Suprapubic skin (tissue), 4 donors: ENCODE data around the gene RAB36. TPM values are rescaled to one million over a fixed set of nuclear protein-coding genes. Genes with fewer than 3 reads are reported as not detected.

Experiments used
- DNase-seq, 2 donors: peaks; one replicate each; pipeline ENCODE4 v3.0.0-alpha.2; 2019; ENCODE audit warnings: low spot score in 2 of 2
- H3K27ac ChIP-seq: fragments of 200-600 bp; sonication (generic); one replicate; pipeline ENCODE4 v1.5.1; 2019
- H3K27me3 ChIP-seq: fragments of 200-600 bp; sonication (generic); one replicate; pipeline ENCODE4 v1.5.1; 2019
- H3K36me3 ChIP-seq: fragments of 200-600 bp; sonication (generic); one replicate; pipeline ENCODE4 v1.5.1; 2019
- H3K4me1 ChIP-seq: fragments of 200-600 bp; sonication (generic); one replicate; pipeline ENCODE4 v1.5.1; 2019
- H3K4me3 ChIP-seq: fragments of 200-600 bp; sonication (generic); one replicate; pipeline ENCODE4 v1.5.1; 2019; ENCODE audit warnings: mild to moderate bottlenecking
- H3K9me3 ChIP-seq: fragments of 200-600 bp; sonication (generic); one replicate; pipeline ENCODE4 v1.5.1; 2019
- CTCF ChIP-seq, 2 donors: fragments of 200-600 bp in 1 of 2; fragments of 450-650 bp in 1 of 2; sonication (generic) in 1 of 2; IDR thresholded peaks; one replicate each; pipeline ENCODE4 v1.5.1; 2016 to 2019; ENCODE audit warnings: antibody characterized with exemption in 2 of 2, mild to moderate bottlenecking in 1 of 2, moderate library complexity in 1 of 2
- EP300 ChIP-seq: sonication (generic); formaldehyde crosslinking; IDR thresholded peaks from one replicate; pipeline ENCODE4 v1.6.1; 2017; ENCODE audit warnings: antibody characterized with exemption
- POLR2A ChIP-seq, 2 donors: fragments of 450-650 bp; IDR thresholded peaks; one replicate each; pipeline ENCODE4 v1.6.1; 2017; ENCODE audit warnings: antibody characterized with exemption in 2 of 2, mild to moderate bottlenecking in 2 of 2, moderate library complexity in 2 of 2
- POLR2AphosphoS5 ChIP-seq, 3 donors: sonication (generic); formaldehyde crosslinking; IDR thresholded peaks; one replicate each; pipeline ENCODE4 v1.6.1; 2017; ENCODE audit warnings: antibody characterized with exemption in 3 of 3
- WGBS: methylation state at CpG from one replicate; pipeline ENCODE4 v1.1.5; 2018; 5-methylcytosine and 5-hydroxymethylcytosine counted together
- total RNA-seq, 4 donors: library from RNA; depleted of rRNA; stranded (reverse); fragments of >200 nt; gene quantifications; one replicate each; pipeline ENCODE4 v1.1.0, GENCODE V29; 2016

The RAB36 gene
- total RNA-seq, 4 donors from 2014 or later = 1.7 to 3.1 (median 2.9) TPM

GRCh38 chr22:23145878-23146470 lies 697 bp downstream of the RAB36 start:
- no peaks in the 10 kb centered on the region for H3K27me3 ChIP-seq
- H3K36me3 ChIP-seq = no peaks in the 10 kb centered on the region
- no peak for DNase-seq
- H3K27ac ChIP-seq = peak overlapping the region; percentile 70
- H3K4me3 ChIP-seq = peak overlapping the region; percentile 43
- H3K9me3 ChIP-seq = no peaks in the 10 kb centered on the region
- no peak for TF ChIP-seq EP300
- no peak for TF ChIP-seq CTCF (IDR thresholded peaks at IDR 0.05)
- TF ChIP-seq POLR2AphosphoS5 (IDR thresholded peaks at IDR 0.05) = no peak
- 62% methylated on average over 2 of the region's 2 CpGs for WGBS
- H3K4me1 ChIP-seq = peaks cover 65% of the 10 kb centered on the region

- Histone ChIP-seq H3K27me3 (no peaks in the 10 kb centered on the region), H3K36me3 (no peaks in the 10 kb centered on the region), H3K4me1 (peaks cover 61% of the 10 kb centered on the region), H3K27ac (no peak overlapping the region), H3K9me3 (no peaks in the 10 kb centered on the region), H3K4me3 (no peak overlapping the region)
- WGBS = 77% methylated on average over 8 of the region's 8 CpGs
- no peak for DNase-seq
- no peak for TF ChIP-seq EP300
- no peak for TF ChIP-seq POLR2A (IDR thresholded peaks at IDR 0.05)
- TF ChIP-seq POLR2AphosphoS5 (IDR thresholded peaks at IDR 0.05) = no peak
- TF ChIP-seq CTCF (IDR thresholded peaks at IDR 0.05) = no peak
Measured at GRCh38 chr22:23146478-23147205, 1.4 kb downstream of the RAB36 start.

DNA sequence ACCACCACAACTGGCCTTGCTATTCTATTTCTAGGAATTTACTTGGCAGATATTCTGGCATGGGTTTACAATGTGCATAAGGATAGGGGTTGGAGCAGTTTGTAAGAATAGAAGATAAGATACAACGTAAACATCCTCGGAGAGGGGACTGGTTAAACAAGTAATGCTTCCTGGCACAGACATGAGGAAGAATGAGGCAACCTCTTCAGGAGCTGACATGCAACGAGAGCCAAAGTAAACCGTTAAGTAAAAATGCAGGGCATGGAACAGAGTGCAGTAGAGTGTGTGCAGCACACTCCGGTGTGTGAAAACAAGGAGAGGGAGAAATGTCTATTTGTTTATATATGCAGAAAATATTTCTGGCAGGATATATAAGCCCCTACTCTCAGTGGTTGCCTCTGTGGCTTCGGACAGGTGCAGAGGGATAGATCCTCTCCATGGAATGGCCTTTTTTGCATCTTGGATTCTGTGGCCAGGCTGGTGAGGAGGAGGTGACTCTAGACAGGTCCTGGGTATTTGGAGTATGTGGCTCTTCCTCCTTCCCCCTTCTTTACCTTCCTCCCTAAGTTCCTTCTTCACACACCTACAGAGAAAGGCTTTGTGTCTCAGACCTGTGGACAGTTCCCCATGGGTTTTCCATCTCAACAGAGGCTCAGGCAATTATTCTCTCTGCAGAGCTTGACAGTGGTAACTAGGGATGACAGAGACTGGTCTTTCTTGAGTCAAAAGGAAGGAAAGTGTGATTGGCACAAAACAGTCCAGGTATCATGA lies 2.5 kb downstream of the RAB36 start:
- 33% methylated on average over 6 of the region's 6 CpGs for WGBS

DNA sequence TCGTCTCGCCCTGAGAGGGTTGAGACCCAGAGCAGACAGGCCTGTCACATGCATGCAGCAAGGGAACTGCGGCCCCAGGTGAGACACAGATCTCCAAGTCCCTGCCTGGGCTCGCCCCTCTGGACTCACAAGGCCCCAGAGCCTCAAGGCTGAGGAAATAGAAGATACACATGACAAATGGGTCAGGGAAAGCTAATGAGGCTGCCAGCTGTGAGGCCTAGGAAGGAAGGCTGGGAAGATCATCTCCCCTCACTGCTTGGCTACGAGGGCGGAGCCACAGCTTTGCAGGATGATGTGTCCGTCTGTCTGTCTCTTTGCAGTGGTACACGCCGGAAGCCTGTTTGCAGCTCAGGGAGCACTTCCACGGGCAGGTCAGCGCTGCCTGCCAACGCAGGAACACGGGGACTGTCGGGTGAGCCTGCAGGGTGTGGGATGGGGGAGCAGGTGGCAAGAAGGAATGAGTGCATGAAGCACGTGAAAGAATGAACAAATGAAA lies 4.5 kb downstream of the RAB36 start:
- 67% methylated on average over 14 of the region's 15 CpGs for WGBS
- H3K4me3 ChIP-seq = no peak overlapping the region
- H3K27me3 ChIP-seq = no peaks in the 10 kb centered on the region
- TF ChIP-seq POLR2AphosphoS5 (IDR thresholded peaks at IDR 0.05) (no peak), EP300 (no peak), CTCF (IDR thresholded peaks at IDR 0.05) (no peak)
- H3K4me1 ChIP-seq = peaks cover 50% of the 10 kb centered on the region
- H3K36me3 ChIP-seq = no peaks in the 10 kb centered on the region
- DNase-seq = peak in 1 of 2 donors; percentile 55
- no peaks in the 10 kb centered on the region for H3K9me3 ChIP-seq
- H3K27ac ChIP-seq = no peak overlapping the region

More for the DNA sequence above, 2.5 kb downstream of the RAB36 start:
- Histone ChIP-seq H3K4me1 (peaks cover 50% of the 10 kb centered on the region), H3K27me3 (no peaks in the 10 kb centered on the region), H3K27ac (peak overlapping the region; percentile 1), H3K9me3 (no peaks in the 10 kb centered on the region), H3K4me3 (no peak overlapping the region), H3K36me3 (no peaks in the 10 kb centered on the region)
- no peak for TF ChIP-seq CTCF (IDR thresholded peaks at IDR 0.05)
- TF ChIP-seq POLR2A (IDR thresholded peaks at IDR 0.05) = no peak
- peak in 2 of 3 donors; percentile 34 to 65 for TF ChIP-seq POLR2AphosphoS5 (IDR thresholded peaks at IDR 0.05)
- no peak for DNase-seq

DNA sequence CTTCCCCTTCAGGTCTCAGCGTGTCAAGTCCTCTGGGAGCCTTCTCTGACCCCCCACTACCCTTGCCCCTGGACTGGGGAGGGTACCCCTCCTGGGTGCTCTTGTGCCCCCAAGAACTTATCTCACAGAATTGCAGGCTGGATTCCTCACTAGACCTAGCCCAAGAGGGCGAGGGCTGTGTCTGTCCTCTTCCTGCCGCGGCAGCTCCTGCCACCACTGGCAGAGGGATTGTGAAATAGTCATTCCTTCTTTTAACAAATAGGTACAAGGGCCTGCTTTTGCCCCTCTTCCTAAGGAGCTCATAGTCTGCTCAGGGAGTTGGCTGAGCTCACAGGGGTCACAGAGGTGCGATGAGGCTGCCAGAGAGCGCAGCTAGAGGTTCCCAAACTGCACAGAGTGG lies 5.5 kb downstream of the RAB36 start:
- H3K27me3 ChIP-seq = no peaks in the 10 kb centered on the region
- TF ChIP-seq POLR2AphosphoS5 (IDR thresholded peaks at IDR 0.05) (no peak), POLR2A (IDR thresholded peaks at IDR 0.05) (no peak), CTCF (IDR thresholded peaks at IDR 0.05) (no peak), EP300 (no peak)
- H3K36me3 ChIP-seq = no peaks in the 10 kb centered on the region
- DNase-seq = no peak
- no peaks in the 10 kb centered on the region for H3K9me3 ChIP-seq
- H3K4me1 ChIP-seq = peaks cover 40% of the 10 kb centered on the region
- no peak overlapping the region for H3K4me3 ChIP-seq
- no peak overlapping the region for H3K27ac ChIP-seq
- 89% methylated on average over 6 of the region's 6 CpGs for WGBS
